Sigmoid colon (tissue), 4 donors: ENCODE results near the gene TAS2R43.

ENCODE experiments used
- EP300 ChIP-seq, 4 donors: sonication (generic); formaldehyde crosslinking; IDR thresholded peaks; one replicate each; pipeline ENCODE4 v1.6.1; 2017; ENCODE audit warnings: antibody characterized with exemption in 4 of 4
- POLR2A ChIP-seq, 2 donors: fragments of 450-650 bp; IDR thresholded peaks; one replicate each; pipeline ENCODE4 v1.6.1; 2016; ENCODE audit warnings: antibody characterized with exemption in 2 of 2, mild to moderate bottlenecking in 2 of 2, moderate library complexity in 2 of 2
- TF ChIP-seq, protein P1 (sequence below), 4 experiments: fragments of 450-650 bp in 3 of 4; fragments of 200-600 bp in 1 of 4; IDR thresholded peaks; one replicate each; pipeline ENCODE4 v1.5.1; 2016 to 2019; ENCODE audit warnings: antibody characterized with exemption in 4 of 4, mild to moderate bottlenecking in 3 of 4, moderate library complexity in 2 of 4

DNA sequence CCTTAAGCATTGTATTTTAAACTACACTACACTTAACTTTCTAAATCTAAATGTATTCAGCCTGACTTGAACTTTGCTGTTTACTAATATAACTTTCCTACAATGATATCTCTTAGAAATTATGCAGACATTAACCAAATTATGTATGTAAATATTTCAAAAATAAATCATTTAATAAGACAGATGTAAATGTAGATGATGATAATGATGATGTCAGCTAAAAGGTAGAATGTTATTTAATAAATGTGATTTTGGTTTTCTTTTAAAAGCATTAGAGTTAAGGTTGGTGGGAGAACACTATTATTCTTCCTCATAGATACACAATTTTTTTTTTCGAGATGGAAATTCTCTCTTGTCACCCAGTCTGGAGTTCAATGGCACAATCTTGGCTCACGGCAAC, 10.1 kb downstream of the TAS2R43 start:
- TF ChIP-seq, protein P1, sequence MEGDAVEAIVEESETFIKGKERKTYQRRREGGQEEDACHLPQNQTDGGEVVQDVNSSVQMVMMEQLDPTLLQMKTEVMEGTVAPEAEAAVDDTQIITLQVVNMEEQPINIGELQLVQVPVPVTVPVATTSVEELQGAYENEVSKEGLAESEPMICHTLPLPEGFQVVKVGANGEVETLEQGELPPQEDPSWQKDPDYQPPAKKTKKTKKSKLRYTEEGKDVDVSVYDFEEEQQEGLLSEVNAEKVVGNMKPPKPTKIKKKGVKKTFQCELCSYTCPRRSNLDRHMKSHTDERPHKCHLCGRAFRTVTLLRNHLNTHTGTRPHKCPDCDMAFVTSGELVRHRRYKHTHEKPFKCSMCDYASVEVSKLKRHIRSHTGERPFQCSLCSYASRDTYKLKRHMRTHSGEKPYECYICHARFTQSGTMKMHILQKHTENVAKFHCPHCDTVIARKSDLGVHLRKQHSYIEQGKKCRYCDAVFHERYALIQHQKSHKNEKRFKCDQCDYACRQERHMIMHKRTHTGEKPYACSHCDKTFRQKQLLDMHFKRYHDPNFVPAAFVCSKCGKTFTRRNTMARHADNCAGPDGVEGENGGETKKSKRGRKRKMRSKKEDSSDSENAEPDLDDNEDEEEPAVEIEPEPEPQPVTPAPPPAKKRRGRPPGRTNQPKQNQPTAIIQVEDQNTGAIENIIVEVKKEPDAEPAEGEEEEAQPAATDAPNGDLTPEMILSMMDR (IDR thresholded peaks at IDR 0.05): no peak
- TF ChIP-seq POLR2A (IDR thresholded peaks at IDR 0.05): no peak
- TF ChIP-seq EP300 (IDR thresholded peaks at IDR 0.05): no peak
